Trophoblast cell (in vitro differentiated cells and primary cell): ENCODE measurements around the gene TBXAS1.

Experiments used
- DNase-seq, 2 donors: peaks; one replicate each; pipeline ENCODE4 v3.0.0-alpha.2; 2016
- H2AFZ ChIP-seq: 2 replicates; pipeline ENCODE4 v1.6.1; 2013; ENCODE audit warnings: low read length, moderate library complexity, mild to moderate bottlenecking; ENCODE audit not compliant: insufficient read depth, poor library complexity
- H2AK5ac ChIP-seq: 2 replicates; pipeline ENCODE4 v1.6.1; 2013; ENCODE audit warnings: mild to moderate bottlenecking, low read length
- H2BK120ac ChIP-seq: 2 replicates; pipeline ENCODE4 v1.6.1; 2013; ENCODE audit warnings: low read length, mild to moderate bottlenecking, moderate library complexity; ENCODE audit not compliant: insufficient read depth, poor library complexity
- H2BK12ac ChIP-seq: 2 replicates; pipeline ENCODE4 v1.6.1; 2013; ENCODE audit warnings: mild to moderate bottlenecking, low read length, moderate library complexity
- H2BK5ac ChIP-seq: 2 replicates; pipeline ENCODE4 v1.6.1; 2013; ENCODE audit warnings: low read length, low read depth, moderate library complexity, mild to moderate bottlenecking; ENCODE audit not compliant: poor library complexity
- H3K14ac ChIP-seq: 2 replicates; pipeline ENCODE4 v1.6.1; 2013; ENCODE audit warnings: mild to moderate bottlenecking, low read length
- H3K18ac ChIP-seq: 2 replicates; pipeline ENCODE4 v1.6.1; 2013; ENCODE audit warnings: mild to moderate bottlenecking, low read length
- H3K23ac ChIP-seq: 2 replicates; pipeline ENCODE4 v1.6.1; 2013; ENCODE audit warnings: low read length
- H3K27ac ChIP-seq: 2 replicates; pipeline ENCODE4 v1.5.1; 2013; ENCODE audit warnings: low read depth, mild to moderate bottlenecking, inconsistent platforms, low read length, moderate library complexity
- H3K27me3 ChIP-seq: 2 replicates; pipeline ENCODE4 v1.6.1; 2013; ENCODE audit warnings: inconsistent platforms, mild to moderate bottlenecking, low read length, moderate library complexity; ENCODE audit not compliant: insufficient read depth
- H3K36me3 ChIP-seq, 2 experiments: 1 replicate in 1 of 2; 2 replicates in 1 of 2; pipeline ENCODE4 v1.6.1; 2013; ENCODE audit warnings: low read length in 2 of 2, mild to moderate bottlenecking in 2 of 2, moderate library complexity in 1 of 2; ENCODE audit not compliant: insufficient read depth in 2 of 2, control insufficient read depth in 1 of 2
- H3K4ac ChIP-seq: 2 replicates; pipeline ENCODE4 v1.6.1; 2013; ENCODE audit warnings: low read depth, mild to moderate bottlenecking, low read length, moderate library complexity
- H3K4me1 ChIP-seq, 2 experiments: 1 replicate in 1 of 2; 2 replicates in 1 of 2; pipeline ENCODE4 v1.6.1; 2013; ENCODE audit warnings: low read length in 2 of 2, mild to moderate bottlenecking in 2 of 2, moderate library complexity in 1 of 2; ENCODE audit not compliant: insufficient read depth in 2 of 2, control insufficient read depth in 1 of 2
- H3K4me2 ChIP-seq: 2 replicates; pipeline ENCODE4 v1.6.1; 2013; ENCODE audit warnings: inconsistent platforms, mild to moderate bottlenecking, low read length, moderate library complexity
- H3K4me3 ChIP-seq: 2 replicates; pipeline ENCODE4 v1.5.1; 2013; ENCODE audit warnings: mild to moderate bottlenecking, low read depth, low read length, inconsistent platforms
- H3K79me1 ChIP-seq: one replicate; pipeline ENCODE4 v1.6.1; 2013; ENCODE audit warnings: low read length
- H3K79me2 ChIP-seq: 2 replicates; pipeline ENCODE4 v1.6.1; 2013; ENCODE audit warnings: low read length, mild to moderate bottlenecking; ENCODE audit not compliant: control insufficient read depth, insufficient read depth, poor library complexity
- H3K9ac ChIP-seq: 2 replicates; pipeline ENCODE4 v1.6.1; 2013; ENCODE audit warnings: mild to moderate bottlenecking, low read length
- H3K9me3 ChIP-seq: 2 replicates; pipeline ENCODE4 v1.6.1; 2013; ENCODE audit warnings: low read depth, mild to moderate bottlenecking, control low read depth, inconsistent platforms, low read length; ENCODE audit not compliant: insufficient read depth
- H4K12ac ChIP-seq: 2 replicates; pipeline ENCODE4 v1.6.1; 2013; ENCODE audit warnings: low read depth, mild to moderate bottlenecking, low read length, moderate library complexity
- H4K8ac ChIP-seq: 2 replicates; pipeline ENCODE4 v1.6.1; 2013; ENCODE audit warnings: low read depth, mild to moderate bottlenecking, low read length, moderate library complexity
- H4K91ac ChIP-seq: one replicate; pipeline ENCODE4 v1.6.1; 2013; ENCODE audit warnings: low read depth, mild to moderate bottlenecking, low read length, moderate library complexity
- WGBS: extraction: QIAGEN DNeasy Blood & Tissue Kit; methylation state at CpG from one replicate; pipeline ENCODE4 v1.1.7; 2013; ENCODE audit warnings: missing lambda C conversion rate; ENCODE audit not compliant: insufficient read length, insufficient coverage; ENCODE audit errors: extremely low coverage; 5-methylcytosine and 5-hydroxymethylcytosine counted together

The TBXAS1 gene

GRCh38 chr7:140005754-140006503 is 176.9 kb downstream of the TBXAS1 start:
- H2AFZ ChIP-seq = no peak overlapping the region
- H2BK5ac ChIP-seq = no peak overlapping the region
- H3K4me1 ChIP-seq = no peaks in the 10 kb centered on the region
- H4K91ac ChIP-seq = no peak overlapping the region
- no peaks in the 10 kb centered on the region for H3K79me2 ChIP-seq
- H2BK12ac ChIP-seq = no peak overlapping the region
- H3K9ac ChIP-seq = no peak overlapping the region
- H3K23ac ChIP-seq = no peak overlapping the region
- H3K27me3 ChIP-seq = no peaks in the 10 kb centered on the region
- H3K14ac ChIP-seq = no peak overlapping the region
- H3K79me1 ChIP-seq = no peaks in the 10 kb centered on the region
- WGBS = no CpG with 5 or more reads among the region's 13 CpGs
- H3K4ac ChIP-seq = no peak overlapping the region
- H3K18ac ChIP-seq = no peak overlapping the region
- no peak overlapping the region for H2AK5ac ChIP-seq
- no peaks in the 10 kb centered on the region for H3K36me3 ChIP-seq
- no peak overlapping the region for H2BK120ac ChIP-seq
- H3K9me3 ChIP-seq = peaks cover 1% of the 10 kb centered on the region
- DNase-seq = peak in 1 of 2 donors; percentile 23
- no peak overlapping the region for H3K4me2 ChIP-seq
- no peak overlapping the region for H4K12ac ChIP-seq
- H3K27ac ChIP-seq = no peak overlapping the region
- H4K8ac ChIP-seq = no peak overlapping the region
- no peak overlapping the region for H3K4me3 ChIP-seq

- Histone ChIP-seq H3K4me1 (no peaks in the 10 kb centered on the region), H3K14ac (no peak overlapping the region), H3K18ac (no peak overlapping the region), H3K36me3 (no peaks in the 10 kb centered on the region), H2AFZ (no peak overlapping the region), H3K27ac (no peak overlapping the region), H3K9ac (no peak overlapping the region), H3K27me3 (no peaks in the 10 kb centered on the region), H3K79me2 (no peaks in the 10 kb centered on the region), H2AK5ac (no peak overlapping the region), H3K4me2 (no peak overlapping the region), H3K4me3 (no peak overlapping the region), H4K91ac (no peak overlapping the region), H4K12ac (no peak overlapping the region), H4K8ac (no peak overlapping the region), H3K4ac (no peak overlapping the region), H2BK12ac (no peak overlapping the region), H3K9me3 (peaks cover 1% of the 10 kb centered on the region), H3K79me1 (no peaks in the 10 kb centered on the region), H2BK120ac (no peak overlapping the region), H3K23ac (no peak overlapping the region), H2BK5ac (no peak overlapping the region)
- no CpG with 5 or more reads among the region's 10 CpGs for WGBS
- no peak for DNase-seq
Measured at GRCh38 chr7:140006600-140006999, 177.5 kb downstream of the TBXAS1 start.

DNA sequence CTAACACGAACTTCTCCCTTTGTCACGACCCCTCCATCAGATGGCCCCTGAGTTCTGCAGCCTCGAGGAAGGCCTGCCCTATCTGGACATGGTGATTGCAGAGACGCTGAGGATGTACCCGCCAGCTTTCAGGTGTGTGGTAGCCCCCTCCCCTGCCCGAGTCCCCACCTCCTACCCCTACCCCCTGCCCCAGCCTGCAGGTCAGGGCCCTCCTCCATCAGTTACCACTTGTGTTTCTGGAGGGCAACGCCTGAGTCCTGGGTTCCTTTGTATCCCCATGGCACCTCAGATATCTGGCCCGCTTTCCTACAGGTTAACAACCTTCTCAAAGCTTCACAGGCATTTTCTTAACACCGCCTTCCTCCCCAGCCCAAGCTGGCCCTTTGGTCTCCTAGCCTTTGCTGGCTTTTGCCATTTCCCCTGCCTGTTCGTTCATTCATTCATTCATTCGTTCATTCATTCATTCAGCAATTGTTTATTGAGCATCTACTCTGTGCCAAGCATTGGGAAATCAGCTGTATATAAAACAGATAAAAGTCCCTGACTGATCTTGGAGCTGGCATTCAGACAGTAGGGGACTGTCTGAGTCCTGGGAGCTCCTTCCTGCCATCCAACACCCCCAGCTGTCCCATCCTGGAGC is 178.1 kb downstream of the TBXAS1 start:
- no peaks in the 10 kb centered on the region for H3K36me3 ChIP-seq
- H3K9ac ChIP-seq = no peak overlapping the region
- no peak overlapping the region for H3K4ac ChIP-seq
- H3K4me1 ChIP-seq = no peaks in the 10 kb centered on the region
- H3K79me1 ChIP-seq = no peaks in the 10 kb centered on the region
- no peak overlapping the region for H2BK12ac ChIP-seq
- H3K9me3 ChIP-seq = peaks cover 1% of the 10 kb centered on the region
- H3K4me3 ChIP-seq = no peak overlapping the region
- H3K27ac ChIP-seq = no peak overlapping the region
- no peak overlapping the region for H3K4me2 ChIP-seq
- no peak overlapping the region for H3K14ac ChIP-seq
- WGBS = no CpG with 5 or more reads among the region's 11 CpGs
- H3K79me2 ChIP-seq = no peaks in the 10 kb centered on the region
- H2BK120ac ChIP-seq = no peak overlapping the region
- no peak for DNase-seq
- no peak overlapping the region for H2BK5ac ChIP-seq
- no peak overlapping the region for H3K23ac ChIP-seq
- no peak overlapping the region for H2AK5ac ChIP-seq
- H4K8ac ChIP-seq = no peak overlapping the region
- H2AFZ ChIP-seq = no peak overlapping the region
- H3K27me3 ChIP-seq = no peaks in the 10 kb centered on the region
- H3K18ac ChIP-seq = no peak overlapping the region
- no peak overlapping the region for H4K12ac ChIP-seq
- H4K91ac ChIP-seq = no peak overlapping the region

DNA sequence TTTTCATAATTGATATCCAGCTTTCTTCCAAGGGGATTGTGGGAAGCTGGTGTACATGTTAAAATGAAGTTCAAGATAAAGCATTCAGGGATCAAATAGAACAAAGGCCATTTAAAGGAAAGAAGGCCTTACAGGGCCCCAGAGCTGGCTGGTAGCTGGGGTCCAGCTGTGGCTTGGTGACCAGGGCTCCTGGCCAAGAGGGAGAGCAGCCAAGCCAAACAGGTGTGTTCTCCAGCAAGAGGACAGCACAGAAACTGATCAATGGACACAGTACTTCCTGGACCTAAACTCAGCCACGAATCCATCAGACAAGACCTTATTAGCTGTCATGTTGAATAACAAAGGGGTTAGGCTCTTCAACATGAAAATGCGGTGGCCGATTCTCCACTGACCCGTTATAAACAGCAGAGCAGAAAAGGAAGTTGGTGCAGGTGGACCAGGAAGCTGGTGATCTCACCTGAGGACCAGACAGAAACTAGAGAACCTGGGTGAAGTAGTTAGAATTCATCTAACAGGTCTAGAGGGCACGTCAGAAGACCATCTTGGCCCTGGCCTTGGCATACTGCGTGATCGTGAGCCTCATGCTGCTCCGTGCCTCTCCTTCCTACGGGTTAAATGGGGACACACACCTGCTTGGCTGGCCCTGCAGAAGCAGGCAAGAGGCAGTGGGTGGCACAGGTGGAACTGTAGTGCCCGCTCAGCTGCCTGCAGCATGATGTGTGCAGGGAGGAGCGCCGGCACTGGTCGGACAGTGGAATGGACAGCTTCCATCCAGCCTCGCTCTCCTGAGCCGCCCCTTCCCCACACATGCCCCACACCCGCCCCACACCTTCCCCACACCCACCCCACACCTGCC is 179.9 kb downstream of the TBXAS1 start:
- Histone ChIP-seq H3K79me2 (no peaks in the 10 kb centered on the region), H2BK5ac (no peak overlapping the region), H3K9me3 (peaks cover 1% of the 10 kb centered on the region), H2BK120ac (no peak overlapping the region), H3K9ac (no peak overlapping the region), H3K4ac (no peak overlapping the region), H3K27me3 (no peaks in the 10 kb centered on the region), H4K91ac (no peak overlapping the region), H2BK12ac (no peak overlapping the region), H3K4me1 (no peaks in the 10 kb centered on the region), H3K4me2 (no peak overlapping the region), H3K36me3 (no peaks in the 10 kb centered on the region), H4K8ac (no peak overlapping the region), H2AK5ac (no peak overlapping the region), H3K79me1 (no peaks in the 10 kb centered on the region), H3K23ac (no peak overlapping the region), H2AFZ (no peak overlapping the region), H3K14ac (no peak overlapping the region), H3K27ac (no peak overlapping the region), H3K4me3 (no peak overlapping the region), H3K18ac (no peak overlapping the region), H4K12ac (no peak overlapping the region)
- WGBS = no CpG with 5 or more reads among the region's 16 CpGs
- DNase-seq = no peak
